Measurements from ENCODE around the gene TSHZ2.
"Not testable (repeated sequence)": the region's sequence is repeated elsewhere in the genome, so short reads cannot be mapped to it uniquely, and the experiment has no call there.

TSHZ2 gene

GRCh38 chr20:53402233-53403005 is 430.3 kb downstream of the TSHZ2 start:
- DNase-seq = no peak

- no peak for DNase-seq
Measured at GRCh38 chr20:53403029-53403428, 430.9 kb downstream of the TSHZ2 start.

GRCh38 chr20:53405139-53405538 is 433.0 kb downstream of the TSHZ2 start:
- peak; percentile 16 for DNase-seq

- DNase-seq = no peak
Measured at GRCh38 chr20:53406580-53406979, 434.4 kb downstream of the TSHZ2 start.

GRCh38 chr20:53408691-53409446 is 436.7 kb downstream of the TSHZ2 start:
- peak; percentile 6 for DNase-seq

GRCh38 chr20:53409447-53409717 is 437.2 kb downstream of the TSHZ2 start:
- DNase-seq = no peak

GRCh38 chr20:53411129-53411528 is 439.0 kb downstream of the TSHZ2 start:
- no peak for DNase-seq

GRCh38 chr20:53411891-53412290 is 439.7 kb downstream of the TSHZ2 start:
- no peak for DNase-seq

- no peak for DNase-seq
Measured at GRCh38 chr20:53412577-53413185, 440.5 kb downstream of the TSHZ2 start.

- no peak for DNase-seq
Measured at GRCh38 chr20:53413186-53413631, 441.1 kb downstream of the TSHZ2 start.

GRCh38 chr20:53413845-53414244 is 441.7 kb downstream of the TSHZ2 start:
- not testable (repeated sequence) for DNase-seq

GRCh38 chr20:53419693-53420460 is 447.7 kb downstream of the TSHZ2 start:
- no peak for DNase-seq

- no peak for DNase-seq
Measured at GRCh38 chr20:53421343-53421742, 449.2 kb downstream of the TSHZ2 start.

- no peak for DNase-seq
Measured at GRCh38 chr20:53422039-53422438, 449.9 kb downstream of the TSHZ2 start.

GRCh38 chr20:53423587-53424146 is 451.5 kb downstream of the TSHZ2 start:
- no peak for DNase-seq

GRCh38 chr20:53425481-53425880 is 453.3 kb downstream of the TSHZ2 start:
- DNase-seq = no peak

- no peak for DNase-seq
Measured at GRCh38 chr20:53425941-53426340, 453.8 kb downstream of the TSHZ2 start.

GRCh38 chr20:53426766-53427312 is 454.7 kb downstream of the TSHZ2 start:
- no peak for DNase-seq

- no peak for DNase-seq
Measured at GRCh38 chr20:53427951-53428350, 455.8 kb downstream of the TSHZ2 start.

GRCh38 chr20:53428588-53428987 is 456.4 kb downstream of the TSHZ2 start:
- DNase-seq = no peak

GRCh38 chr20:53428996-53429395 is 456.8 kb downstream of the TSHZ2 start:
- no peak for DNase-seq

GRCh38 chr20:53434662-53435061 is 462.5 kb downstream of the TSHZ2 start:
- DNase-seq = no peak

- not testable (repeated sequence) for DNase-seq
Measured at GRCh38 chr20:53436927-53437326, 464.8 kb downstream of the TSHZ2 start.

Measured in suppressor macrophage treated with lipopolysaccharide for 4 hours (primary cell).